Ishikawa (cell line): Measurements from ENCODE around the gene S100A12.

Source experiments
- CEBPB ChIP-seq: IDR thresholded peaks from 2 replicates; pipeline ENCODE4 v1.6.1; 2012
- EP300 ChIP-seq: IDR thresholded peaks from 2 replicates; pipeline ENCODE4 v1.6.1; 2012; ENCODE audit warnings: borderline replicate concordance
- RAD21 ChIP-seq: IDR thresholded peaks from 2 replicates; pipeline ENCODE4 v1.6.1; 2012; ENCODE audit warnings: low read depth
- TAF1 ChIP-seq: IDR thresholded peaks from 2 replicates; pipeline ENCODE4 v1.6.1; 2012; ENCODE audit warnings: low read depth, mild to moderate bottlenecking
- TEAD4 ChIP-seq: IDR thresholded peaks from 2 replicates; pipeline ENCODE4 v1.6.1; 2012
- TF ChIP-seq, protein P1 (sequence below): IDR thresholded peaks from 2 replicates; pipeline ENCODE4 v1.6.1; 2012; ENCODE audit warnings: low read depth, mild to moderate bottlenecking
- TF ChIP-seq, protein P2 (sequence below): IDR thresholded peaks from 2 replicates; pipeline ENCODE4 v1.6.1; 2012

DNA sequence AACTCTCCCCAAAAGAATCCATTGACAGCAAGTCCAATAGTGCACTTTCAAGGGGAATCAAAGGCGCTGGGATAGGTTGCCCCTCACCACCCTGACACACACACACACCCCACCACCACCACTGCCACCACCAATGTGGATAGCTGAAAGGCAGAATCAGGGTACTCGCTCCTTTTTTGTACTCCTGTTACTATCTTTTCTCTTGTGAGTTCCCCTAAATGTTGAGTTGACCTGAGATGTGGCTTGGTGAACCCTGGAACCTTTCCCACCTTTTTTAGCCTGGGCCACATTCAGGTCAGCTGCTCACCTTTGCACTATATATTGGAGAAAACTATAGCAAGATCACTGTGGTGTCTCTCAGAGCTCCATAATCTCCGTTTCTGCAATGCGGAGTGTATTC lies 11.6 kb upstream of the S100A12 start:
- TF ChIP-seq RAD21: no peak
- TF ChIP-seq TEAD4: no peak
- no peak for TF ChIP-seq CEBPB
- no peak for TF ChIP-seq EP300
- TF ChIP-seq, protein P1, sequence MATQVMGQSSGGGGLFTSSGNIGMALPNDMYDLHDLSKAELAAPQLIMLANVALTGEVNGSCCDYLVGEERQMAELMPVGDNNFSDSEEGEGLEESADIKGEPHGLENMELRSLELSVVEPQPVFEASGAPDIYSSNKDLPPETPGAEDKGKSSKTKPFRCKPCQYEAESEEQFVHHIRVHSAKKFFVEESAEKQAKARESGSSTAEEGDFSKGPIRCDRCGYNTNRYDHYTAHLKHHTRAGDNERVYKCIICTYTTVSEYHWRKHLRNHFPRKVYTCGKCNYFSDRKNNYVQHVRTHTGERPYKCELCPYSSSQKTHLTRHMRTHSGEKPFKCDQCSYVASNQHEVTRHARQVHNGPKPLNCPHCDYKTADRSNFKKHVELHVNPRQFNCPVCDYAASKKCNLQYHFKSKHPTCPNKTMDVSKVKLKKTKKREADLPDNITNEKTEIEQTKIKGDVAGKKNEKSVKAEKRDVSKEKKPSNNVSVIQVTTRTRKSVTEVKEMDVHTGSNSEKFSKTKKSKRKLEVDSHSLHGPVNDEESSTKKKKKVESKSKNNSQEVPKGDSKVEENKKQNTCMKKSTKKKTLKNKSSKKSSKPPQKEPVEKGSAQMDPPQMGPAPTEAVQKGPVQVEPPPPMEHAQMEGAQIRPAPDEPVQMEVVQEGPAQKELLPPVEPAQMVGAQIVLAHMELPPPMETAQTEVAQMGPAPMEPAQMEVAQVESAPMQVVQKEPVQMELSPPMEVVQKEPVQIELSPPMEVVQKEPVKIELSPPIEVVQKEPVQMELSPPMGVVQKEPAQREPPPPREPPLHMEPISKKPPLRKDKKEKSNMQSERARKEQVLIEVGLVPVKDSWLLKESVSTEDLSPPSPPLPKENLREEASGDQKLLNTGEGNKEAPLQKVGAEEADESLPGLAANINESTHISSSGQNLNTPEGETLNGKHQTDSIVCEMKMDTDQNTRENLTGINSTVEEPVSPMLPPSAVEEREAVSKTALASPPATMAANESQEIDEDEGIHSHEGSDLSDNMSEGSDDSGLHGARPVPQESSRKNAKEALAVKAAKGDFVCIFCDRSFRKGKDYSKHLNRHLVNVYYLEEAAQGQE: no peak
- TF ChIP-seq TAF1: no peak
- TF ChIP-seq, protein P2, sequence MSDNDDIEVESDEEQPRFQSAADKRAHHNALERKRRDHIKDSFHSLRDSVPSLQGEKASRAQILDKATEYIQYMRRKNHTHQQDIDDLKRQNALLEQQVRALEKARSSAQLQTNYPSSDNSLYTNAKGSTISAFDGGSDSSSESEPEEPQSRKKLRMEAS: no peak
